ENCODE data around the gene IGLL5.

Gene IGLL5

GRCh38 chr22:22878211-22878570, 9.4 kb upstream of the IGLL5 start:
- TF ChIP-seq CTCF (IDR thresholded peaks at IDR 0.05), result no peak

GRCh38 chr22:22878801-22879674, 8.6 kb upstream of the IGLL5 start:
- peak; percentile 15; the same call in 1 of the 2 replicates for TF ChIP-seq CTCF (IDR thresholded peaks at IDR 0.05)

- TF ChIP-seq CTCF (IDR thresholded peaks at IDR 0.05), result no peak
Observed at GRCh38 chr22:22879675-22880155, 7.9 kb upstream of the IGLL5 start.

GRCh38 chr22:22880645-22881044, 7.0 kb upstream of the IGLL5 start:
- no peak for TF ChIP-seq CTCF (IDR thresholded peaks at IDR 0.05)

GRCh38 chr22:22881116-22882000, 6.3 kb upstream of the IGLL5 start:
- TF ChIP-seq CTCF (IDR thresholded peaks at IDR 0.05), result no peak

- no peak for TF ChIP-seq CTCF (IDR thresholded peaks at IDR 0.05)
Observed at GRCh38 chr22:22882033-22882717, 5.4 kb upstream of the IGLL5 start.

GRCh38 chr22:22883090-22883727, 4.4 kb upstream of the IGLL5 start:
- TF ChIP-seq CTCF (IDR thresholded peaks at IDR 0.05), result no peak
